GM23248 (cell line): ENCODE measurements around the gene IGF2BP3. TPM values are rescaled to one million over a fixed set of nuclear protein-coding genes. Genes with fewer than 3 reads are reported as not detected.

Experiments
- DNase-seq: peaks from one replicate; pipeline ENCODE4 v3.0.0-alpha.2; 2015
- H2AFZ ChIP-seq: fragments of 200-600 bp; sonication (generic); 2 replicates; pipeline ENCODE4 v1.6.1; 2016; ENCODE audit warnings: antibody characterized with exemption
- H3F3A ChIP-seq: fragments of 200-600 bp; sonication (generic); 2 replicates; pipeline ENCODE4 v1.6.1; 2016; ENCODE audit warnings: mild to moderate bottlenecking, antibody characterized with exemption, mixed run types; ENCODE audit not compliant: insufficient read depth
- H3K27ac ChIP-seq: fragments of 200-600 bp; sonication (generic); 2 replicates; pipeline ENCODE4 v1.5.1; 2016; ENCODE audit warnings: mild to moderate bottlenecking
- H3K27me3 ChIP-seq: fragments of 200-600 bp; sonication (generic); replicated peaks from 2 replicates; pipeline ENCODE4 v1.6.1; 2016; ENCODE audit warnings: mild to moderate bottlenecking; ENCODE audit not compliant: insufficient read depth
- H3K36me3 ChIP-seq: fragments of 200-600 bp; sonication (generic); 2 replicates; pipeline ENCODE4 v1.6.1; 2016; ENCODE audit warnings: low read depth, mild to moderate bottlenecking
- H3K4me1 ChIP-seq: fragments of 200-600 bp; sonication (generic); 2 replicates; pipeline ENCODE4 v1.6.1; 2016; ENCODE audit warnings: mild to moderate bottlenecking; ENCODE audit not compliant: insufficient read depth
- H3K4me2 ChIP-seq: fragments of 200-600 bp; sonication (generic); one replicate; pipeline ENCODE4 v1.6.1; 2016; ENCODE audit warnings: mild to moderate bottlenecking; ENCODE audit not compliant: unreplicated experiment
- H3K4me3 ChIP-seq: fragments of 200-600 bp; sonication (generic); 2 replicates; pipeline ENCODE4 v1.5.1; 2016; ENCODE audit warnings: mild to moderate bottlenecking
- H3K79me2 ChIP-seq: fragments of 200-600 bp; sonication (generic); 2 replicates; pipeline ENCODE4 v1.6.1; 2016; ENCODE audit warnings: mild to moderate bottlenecking; ENCODE audit not compliant: insufficient read depth
- H3K9ac ChIP-seq: fragments of 200-600 bp; sonication (generic); 2 replicates; pipeline ENCODE4 v1.6.1; 2016; ENCODE audit warnings: mild to moderate bottlenecking
- H3K9me2 ChIP-seq: fragments of 200-600 bp; sonication (generic); 2 replicates; pipeline ENCODE4 v1.6.1; 2016; ENCODE audit warnings: mixed run types, mild to moderate bottlenecking, moderate library complexity; ENCODE audit not compliant: insufficient read depth
- H3K9me3 ChIP-seq: fragments of 200-600 bp; sonication (generic); one replicate; pipeline ENCODE4 v1.6.1; 2017; ENCODE audit warnings: low read depth
- H4K20me1 ChIP-seq: fragments of 200-600 bp; sonication (generic); 2 replicates; pipeline ENCODE4 v1.6.0; 2016; ENCODE audit not compliant: insufficient read depth
- EZH2 ChIP-seq: fragments of 200-600 bp; sonication (generic); IDR thresholded peaks from 2 replicates; pipeline ENCODE4 v1.6.1; 2018; ENCODE audit warnings: antibody characterized with exemption, mild to moderate bottlenecking; ENCODE audit not compliant: insufficient read depth, poor library complexity, severe bottlenecking
- EZH2phosphoT487 ChIP-seq: fragments of 200-600 bp; sonication (generic); IDR thresholded peaks from 2 replicates; pipeline ENCODE4 v1.6.1; 2018; ENCODE audit warnings: antibody characterized with exemption, moderate library complexity, mild to moderate bottlenecking, low read depth; ENCODE audit not compliant: insufficient read depth
- WGBS, 2 experiments: methylation state at CpG; one replicate each; pipeline ENCODE4 v1.1.6; 2015 to 2017; ENCODE audit warnings: low lambda C conversion rate in 2 of 2, low coverage in 1 of 2; ENCODE audit errors: missing lambda C conversion rate in 2 of 2; 5-methylcytosine and 5-hydroxymethylcytosine counted together
- in situ Hi-C: fragments of 300-500 bp; cut with MboI; formaldehyde crosslinking; loops from 2 replicates; pipeline ENCODE4 v1.15.0; 2020
- polyA plus RNA-seq: library from polyadenylated mRNA; unstranded; fragments of >200 nt; fragmentation: Nextera tagmentation; extraction: Ambion mirVana; gene quantifications from 2 replicates; pipeline ENCODE4 v1.2.1, GENCODE V29; 2016
- total RNA-seq: library from RNA; depleted of rRNA; stranded (reverse); fragments of >200 nt; shearing (Covaris generic); gene quantifications from 2 replicates; pipeline ENCODE4 v1.2.3, GENCODE V29; 2014

The IGF2BP3 gene
- total and polyA plus RNA-seq, 2 experiments from 2014 or later = 7.6 to 18.2 TPM

GRCh38 chr7:23276376-23276775 is 193.9 kb downstream of the IGF2BP3 start:
- H2AFZ ChIP-seq = no peak overlapping the region
- TF ChIP-seq EZH2 = no peak
- TF ChIP-seq EZH2phosphoT487 = no peak
- H3K4me3 ChIP-seq = no peak overlapping the region
- no peak overlapping the region for H3K9ac ChIP-seq
- H3K36me3 ChIP-seq = no peaks in the 10 kb centered on the region
- H3K79me2 ChIP-seq = no peaks in the 10 kb centered on the region
- WGBS, 2 experiments = 78 to 79% methylated on average over 5 of the region's 5 CpGs
- H3F3A ChIP-seq = no peaks in the 10 kb centered on the region; the same call in 1 of the 2 replicates
- H3K27ac ChIP-seq = no peak overlapping the region
- in situ Hi-C loops = no loop called here
- no peaks in the 10 kb centered on the region for H3K4me1 ChIP-seq
- H3K4me2 ChIP-seq = no peak overlapping the region
- H3K27me3 ChIP-seq = no peaks in the 10 kb centered on the region
- no peaks in the 10 kb centered on the region for H3K9me2 ChIP-seq
- DNase-seq = peak; percentile 10
- H4K20me1 ChIP-seq = no peaks in the 10 kb centered on the region
- no peaks in the 10 kb centered on the region for H3K9me3 ChIP-seq

GRCh38 chr7:23275912-23276311 is 194.4 kb downstream of the IGF2BP3 start:
- no peaks in the 10 kb centered on the region for H3K4me1 ChIP-seq
- WGBS, 2 experiments = 88 to 93% methylated on average over 5 of the region's 5 CpGs
- no peak for DNase-seq
- no peak overlapping the region for H3K4me3 ChIP-seq
- no peak overlapping the region for H3K4me2 ChIP-seq
- H2AFZ ChIP-seq = no peak overlapping the region
- no peaks in the 10 kb centered on the region for H3K79me2 ChIP-seq
- in situ Hi-C loops = no loop called here
- no peaks in the 10 kb centered on the region for H4K20me1 ChIP-seq
- no peaks in the 10 kb centered on the region for H3K9me3 ChIP-seq
- TF ChIP-seq EZH2 (no peak), EZH2phosphoT487 (no peak)
- H3F3A ChIP-seq = no peaks in the 10 kb centered on the region; the same call in 1 of the 2 replicates
- H3K9me2 ChIP-seq = no peaks in the 10 kb centered on the region
- no peak overlapping the region for H3K9ac ChIP-seq
- no peaks in the 10 kb centered on the region for H3K36me3 ChIP-seq
- H3K27ac ChIP-seq = no peak overlapping the region
- no peaks in the 10 kb centered on the region for H3K27me3 ChIP-seq

DNA sequence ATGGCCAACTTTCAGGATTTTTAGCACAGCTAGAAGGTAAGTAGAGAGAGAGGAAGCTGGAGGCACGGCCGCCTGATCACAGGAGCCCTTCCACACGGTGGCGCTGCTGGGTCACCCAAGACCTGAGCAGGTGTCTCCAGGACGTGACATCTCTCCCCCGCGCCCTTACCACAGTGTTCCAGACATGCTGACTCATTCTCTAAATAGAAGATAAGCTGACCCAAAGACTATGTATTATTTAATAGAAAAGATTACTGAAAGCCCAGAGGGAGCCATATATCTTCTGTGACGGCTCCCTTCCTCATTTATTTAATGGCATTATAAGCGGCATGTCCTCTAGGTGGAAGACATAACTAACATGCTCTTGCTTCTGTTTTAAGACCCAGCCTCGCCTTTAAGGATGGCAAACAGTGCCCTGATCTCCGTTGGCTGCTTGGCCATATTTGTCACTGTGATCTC is 197.1 kb downstream of the IGF2BP3 start:
- no peaks in the 10 kb centered on the region for H3K27me3 ChIP-seq
- no peaks in the 10 kb centered on the region for H4K20me1 ChIP-seq
- H3K9me2 ChIP-seq = no peaks in the 10 kb centered on the region
- DNase-seq = peak; percentile 77
- no peaks in the 10 kb centered on the region for H3K36me3 ChIP-seq
- H3K79me2 ChIP-seq = no peaks in the 10 kb centered on the region
- no peaks in the 10 kb centered on the region; the same call in 1 of the 2 replicates for H3F3A ChIP-seq
- H3K4me3 ChIP-seq = no peak overlapping the region
- H3K4me2 ChIP-seq = no peak overlapping the region
- WGBS, 2 experiments = 49 to 50% methylated on average over 11 of the region's 11 CpGs
- in situ Hi-C loops = no loop called here
- TF ChIP-seq EZH2phosphoT487 (no peak), EZH2 (no peak)
- H3K4me1 ChIP-seq = no peaks in the 10 kb centered on the region
- no peak overlapping the region for H3K9ac ChIP-seq
- H2AFZ ChIP-seq = no peak overlapping the region
- no peaks in the 10 kb centered on the region for H3K9me3 ChIP-seq
- H3K27ac ChIP-seq = no peak overlapping the region

DNA sequence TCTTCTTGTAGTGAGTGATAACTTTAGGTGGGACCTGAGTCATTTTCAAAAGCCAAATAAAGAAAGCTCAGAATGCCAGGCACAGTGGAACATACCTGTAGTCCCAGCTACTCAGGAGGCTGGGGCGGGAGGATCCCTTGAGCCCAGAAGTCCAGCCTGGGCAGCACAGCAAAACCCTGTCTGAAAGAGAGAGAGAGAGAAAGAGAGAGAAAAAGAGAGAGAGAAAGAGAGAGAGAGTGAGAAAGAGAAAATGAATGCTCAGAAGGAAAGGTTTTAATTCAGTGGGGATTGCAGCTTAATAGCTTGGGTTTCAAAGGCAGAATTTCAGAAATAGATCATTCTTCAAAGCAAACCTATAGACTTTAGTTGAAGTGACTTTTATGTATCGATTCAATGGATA is 198.0 kb downstream of the IGF2BP3 start:
- H3F3A ChIP-seq = no peaks in the 10 kb centered on the region; the same call in 1 of the 2 replicates
- no peak overlapping the region for H3K9ac ChIP-seq
- in situ Hi-C loops = no loop called here
- no peak for DNase-seq
- no peaks in the 10 kb centered on the region for H4K20me1 ChIP-seq
- no peaks in the 10 kb centered on the region for H3K9me3 ChIP-seq
- H3K27ac ChIP-seq = no peak overlapping the region
- no peak overlapping the region for H2AFZ ChIP-seq
- TF ChIP-seq EZH2phosphoT487 (no peak), EZH2 (no peak)
- H3K4me1 ChIP-seq = no peaks in the 10 kb centered on the region
- no peaks in the 10 kb centered on the region for H3K79me2 ChIP-seq
- H3K4me3 ChIP-seq = no peak overlapping the region
- no peaks in the 10 kb centered on the region for H3K36me3 ChIP-seq
- 94 to 98% methylated on average over 2 of the region's 2 CpGs for WGBS, 2 experiments
- H3K4me2 ChIP-seq = no peak overlapping the region
- no peaks in the 10 kb centered on the region for H3K9me2 ChIP-seq
- no peaks in the 10 kb centered on the region for H3K27me3 ChIP-seq

GRCh38 chr7:23268746-23269145 is 201.5 kb downstream of the IGF2BP3 start:
- Histone ChIP-seq H3K27ac (no peak overlapping the region), H3F3A (no peaks in the 10 kb centered on the region; the same call in 1 of the 2 replicates), H3K9me2 (no peaks in the 10 kb centered on the region), H3K4me3 (no peak overlapping the region), H3K27me3 (no peaks in the 10 kb centered on the region), H3K79me2 (no peaks in the 10 kb centered on the region), H3K36me3 (no peaks in the 10 kb centered on the region), H3K9ac (no peak overlapping the region), H4K20me1 (no peaks in the 10 kb centered on the region), H3K4me1 (no peaks in the 10 kb centered on the region), H3K9me3 (no peaks in the 10 kb centered on the region), H2AFZ (no peak overlapping the region), H3K4me2 (no peak overlapping the region)
- DNase-seq = peak; percentile 20
- in situ Hi-C loops = no loop called here
- TF ChIP-seq EZH2 (no peak), EZH2phosphoT487 (no peak)
- 86 to 94% methylated on average over 4 of the region's 4 CpGs for WGBS, 2 experiments
